Upper lobe of right lung (tissue), 1 donor: Measurements from ENCODE around the gene GRM5. TPM values are rescaled to one million over a fixed set of nuclear protein-coding genes. Genes with fewer than 3 reads are reported as not detected.
A peak's percentile ranks its signal among the peaks of the same experiment; 100 is the strongest.

ENCODE experiments used
- ATAC-seq: fragments of 200-7000 bp; cut with Tn5 transposase; one replicate; pipeline ENCODE4 v1.9.1; 2020; ENCODE audit warnings: mild to moderate bottlenecking, moderate library complexity
- DNase-seq: peaks from one replicate; pipeline ENCODE4 v3.0.0-alpha.2; 2020
- H3K27ac ChIP-seq: fragments of 200-600 bp; one replicate; pipeline ENCODE4 v1.8.0; 2022
- H3K27me3 ChIP-seq: fragments of 200-600 bp; one replicate; pipeline ENCODE4 v1.8.0; 2022; ENCODE audit warnings: mild to moderate bottlenecking
- H3K36me3 ChIP-seq: fragments of 200-600 bp; one replicate; pipeline ENCODE4 v1.8.0; 2022
- H3K4me1 ChIP-seq: fragments of 200-600 bp; one replicate; pipeline ENCODE4 v1.8.0; 2022
- H3K4me3 ChIP-seq: fragments of 200-600 bp; one replicate; pipeline ENCODE4 v1.8.0; 2022; ENCODE audit warnings: mild to moderate bottlenecking
- H3K9me3 ChIP-seq: fragments of 200-600 bp; one replicate; pipeline ENCODE4 v1.8.0; 2022
- intact Hi-C: fragments of 100-400 bp; cut with DNase I; formaldehyde crosslinking; loops from one replicate; pipeline ENCODE4 v1.11.0; 2022
- total RNA-seq: library from RNA; stranded (reverse); fragmentation: NEBNext Ultra II Directional; extraction: Animal tissue kit (Norgen Biotek cat#: 25700); gene quantifications from one replicate; pipeline ENCODE4 v1.2.1, GENCODE V29; 2021
- TF ChIP-seq, protein P1 (sequence below): fragments of 200-600 bp; IDR thresholded peaks from one replicate; pipeline ENCODE4 v1.8.0; 2022; ENCODE audit warnings: antibody characterized with exemption
- donor health status: DM: no; HTN: yes; CAD: no; lungs with severe emphysema.

The GRM5 gene
- total RNA-seq, 1 donor from 2014 or later, result 0.06 TPM

DNA sequence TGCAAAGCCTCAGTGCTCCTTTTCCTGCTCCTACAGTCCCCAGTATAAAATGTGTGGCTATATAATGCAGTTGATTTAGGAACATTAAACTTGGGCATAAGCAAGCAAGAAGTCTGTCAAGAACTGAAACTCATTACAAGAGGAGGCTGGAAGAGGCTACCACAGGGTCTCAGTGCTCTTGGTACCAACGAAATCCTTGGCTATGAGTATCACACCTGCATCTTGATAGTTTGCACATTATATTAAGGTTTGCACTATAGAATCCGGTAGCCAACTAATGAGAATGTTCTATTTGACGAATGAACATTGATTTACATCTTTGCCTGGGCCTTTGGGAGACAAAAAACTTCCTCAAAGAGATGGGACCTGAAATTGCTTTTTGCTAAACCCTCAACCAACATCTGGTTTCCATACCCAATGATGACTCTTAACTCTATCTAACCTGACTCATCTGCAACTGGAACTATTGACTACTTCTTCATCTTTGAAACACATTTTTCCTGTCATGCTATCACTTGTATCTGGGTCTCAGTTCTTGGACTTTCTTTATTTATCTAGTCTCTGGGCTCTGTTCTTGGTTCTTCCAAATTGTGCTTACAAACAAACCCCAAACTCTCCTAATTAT is 521.0 kb downstream of the GRM5 start:
- Histone ChIP-seq H3K36me3 (no peaks in the 10 kb centered on the region), H3K9me3 (no peaks in the 10 kb centered on the region), H3K27me3 (no peaks in the 10 kb centered on the region), H3K4me1 (peaks cover 3% of the 10 kb centered on the region), H3K4me3 (no peak overlapping the region), H3K27ac (no peak overlapping the region)
- TF ChIP-seq, protein P1, sequence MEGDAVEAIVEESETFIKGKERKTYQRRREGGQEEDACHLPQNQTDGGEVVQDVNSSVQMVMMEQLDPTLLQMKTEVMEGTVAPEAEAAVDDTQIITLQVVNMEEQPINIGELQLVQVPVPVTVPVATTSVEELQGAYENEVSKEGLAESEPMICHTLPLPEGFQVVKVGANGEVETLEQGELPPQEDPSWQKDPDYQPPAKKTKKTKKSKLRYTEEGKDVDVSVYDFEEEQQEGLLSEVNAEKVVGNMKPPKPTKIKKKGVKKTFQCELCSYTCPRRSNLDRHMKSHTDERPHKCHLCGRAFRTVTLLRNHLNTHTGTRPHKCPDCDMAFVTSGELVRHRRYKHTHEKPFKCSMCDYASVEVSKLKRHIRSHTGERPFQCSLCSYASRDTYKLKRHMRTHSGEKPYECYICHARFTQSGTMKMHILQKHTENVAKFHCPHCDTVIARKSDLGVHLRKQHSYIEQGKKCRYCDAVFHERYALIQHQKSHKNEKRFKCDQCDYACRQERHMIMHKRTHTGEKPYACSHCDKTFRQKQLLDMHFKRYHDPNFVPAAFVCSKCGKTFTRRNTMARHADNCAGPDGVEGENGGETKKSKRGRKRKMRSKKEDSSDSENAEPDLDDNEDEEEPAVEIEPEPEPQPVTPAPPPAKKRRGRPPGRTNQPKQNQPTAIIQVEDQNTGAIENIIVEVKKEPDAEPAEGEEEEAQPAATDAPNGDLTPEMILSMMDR, result no peak
- ATAC-seq (no peak), DNase-seq (no peak)
- intact Hi-C loops, result no loop called here

DNA sequence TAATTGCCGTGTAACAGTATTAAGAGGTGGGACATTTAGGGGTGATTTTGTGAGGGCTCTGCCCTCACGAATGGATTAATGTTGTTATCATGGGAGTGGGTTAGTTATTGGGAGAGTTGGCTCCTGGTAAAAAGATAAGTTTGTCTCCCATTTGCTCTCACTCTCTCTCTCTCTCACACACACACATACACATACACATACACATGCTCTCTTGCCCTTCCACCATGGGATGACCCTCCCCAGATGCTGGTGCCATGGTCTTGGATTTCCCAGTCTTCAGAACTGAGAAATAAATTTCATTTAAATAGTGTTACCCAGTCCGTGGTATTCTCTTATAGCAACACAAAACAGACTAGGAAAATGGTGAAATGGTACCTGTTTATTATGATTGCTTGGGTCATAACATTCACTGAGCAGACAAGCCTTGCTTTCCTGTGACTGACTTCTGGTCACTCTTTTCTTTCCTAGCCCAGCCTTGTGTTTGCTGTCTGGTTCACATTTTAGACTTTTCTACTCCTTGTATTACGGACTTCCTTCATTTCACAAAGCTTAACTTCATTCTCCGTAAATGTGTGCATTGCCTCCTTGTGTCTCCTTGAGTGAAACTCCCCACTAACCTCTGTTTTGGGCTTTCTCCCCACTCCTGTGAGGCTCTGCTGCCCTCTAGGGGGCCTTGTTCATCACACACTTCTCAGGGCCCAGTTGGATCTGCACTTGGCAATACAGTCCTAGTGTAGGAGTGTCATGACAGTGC is 521.7 kb downstream of the GRM5 start:
- intact Hi-C loops, result no loop called here
- Histone ChIP-seq H3K27ac (no peak overlapping the region), H3K9me3 (no peaks in the 10 kb centered on the region), H3K27me3 (no peaks in the 10 kb centered on the region), H3K4me1 (peaks cover 3% of the 10 kb centered on the region), H3K36me3 (no peaks in the 10 kb centered on the region), H3K4me3 (no peak overlapping the region)
- ATAC-seq, result peak; percentile 100
- TF ChIP-seq, protein P1, result peak; percentile 88
- peak; percentile 78 for DNase-seq

DNA sequence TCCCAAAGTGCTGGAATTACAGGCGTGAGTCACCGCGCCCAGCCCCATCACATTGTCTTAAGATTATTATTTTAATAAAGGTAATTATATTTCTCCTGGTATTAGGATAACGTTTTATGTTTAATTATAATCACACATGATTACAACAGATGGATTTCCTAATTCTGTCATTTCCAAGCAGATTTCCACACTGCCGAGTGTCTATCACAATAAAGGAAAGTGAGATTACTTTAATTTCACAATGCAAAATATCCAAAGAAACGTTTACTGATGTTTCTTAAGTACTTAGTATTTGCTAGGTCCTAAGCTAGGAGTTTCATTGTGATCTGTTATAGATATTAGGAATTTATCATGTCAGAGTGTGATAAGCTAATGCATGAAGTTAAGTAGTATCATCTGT is 524.8 kb downstream of the GRM5 start:
- DNase-seq, result no peak
- H3K9me3 ChIP-seq, result no peaks in the 10 kb centered on the region
- TF ChIP-seq, protein P1, result no peak
- no peak overlapping the region for H3K27ac ChIP-seq
- ATAC-seq, result no peak
- intact Hi-C loops, result no loop called here
- H3K36me3 ChIP-seq, result no peaks in the 10 kb centered on the region
- no peaks in the 10 kb centered on the region for H3K27me3 ChIP-seq
- no peak overlapping the region for H3K4me3 ChIP-seq
- H3K4me1 ChIP-seq, result peaks cover 3% of the 10 kb centered on the region

DNA sequence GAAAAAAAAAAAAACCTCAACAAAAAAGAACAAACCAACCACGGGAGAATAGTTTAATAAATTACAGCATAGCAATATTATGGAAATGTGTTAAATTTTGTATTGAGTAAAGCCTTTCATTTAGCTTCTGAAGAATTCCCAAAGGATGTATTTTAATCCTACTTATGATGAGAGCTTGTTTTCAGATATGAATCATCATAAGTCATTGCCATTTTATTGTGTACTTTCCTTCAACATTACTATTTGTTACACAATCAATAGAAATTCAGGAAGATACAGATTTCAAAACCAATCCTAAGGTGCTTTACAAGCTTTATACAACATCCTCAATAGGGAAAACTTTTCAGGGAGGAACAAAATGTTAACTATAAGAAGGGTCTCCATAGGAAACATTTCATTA is 527.7 kb downstream of the GRM5 start:
- ATAC-seq, result no peak
- Histone ChIP-seq H3K9me3 (no peaks in the 10 kb centered on the region), H3K27ac (no peak overlapping the region), H3K4me1 (no peaks in the 10 kb centered on the region), H3K27me3 (no peaks in the 10 kb centered on the region), H3K36me3 (no peaks in the 10 kb centered on the region), H3K4me3 (no peak overlapping the region)
- intact Hi-C loops, result no loop called here
- no peak for DNase-seq
- TF ChIP-seq, protein P1, result no peak

DNA sequence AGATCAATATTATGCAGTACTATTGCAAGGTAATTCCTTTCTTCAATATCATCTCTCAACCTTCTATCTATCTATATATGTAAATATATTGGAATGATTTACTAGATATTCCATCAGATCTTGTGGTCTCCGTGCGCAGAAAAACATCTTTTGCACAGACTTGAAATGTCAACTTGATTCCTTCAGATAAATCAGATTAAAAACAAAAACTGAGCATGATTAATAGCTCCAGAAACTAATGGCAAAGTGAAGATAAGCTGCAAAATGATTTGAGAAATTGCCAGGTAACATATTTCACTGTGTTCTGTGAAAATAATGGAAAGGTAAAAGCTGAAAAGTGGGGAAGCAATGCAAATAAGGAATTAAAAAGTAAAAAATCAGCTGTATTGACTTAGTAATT is 528.2 kb downstream of the GRM5 start:
- Histone ChIP-seq H3K9me3 (no peaks in the 10 kb centered on the region), H3K27me3 (no peaks in the 10 kb centered on the region), H3K4me3 (no peak overlapping the region), H3K36me3 (no peaks in the 10 kb centered on the region), H3K4me1 (no peaks in the 10 kb centered on the region), H3K27ac (no peak overlapping the region)
- ATAC-seq (no peak), DNase-seq (no peak)
- TF ChIP-seq, protein P1, result no peak
- intact Hi-C loops, result no loop called here
